GM21390 (cell line): ENCODE results near the gene C1D.
A peak's percentile ranks its signal among the peaks of the same experiment; 100 is the strongest.

Source experiments
- ATAC-seq: cut with Tn5 transposase; IDR thresholded peaks from one replicate; pipeline ENCODE4 v1.9.1; 2021; ENCODE audit not compliant: unreplicated experiment

The C1D gene

GRCh38 chr2:68059784-68060525 lies 2.8 kb downstream of the C1D start:
- no peak for ATAC-seq

- ATAC-seq, result no peak
These were observed 5.0 kb downstream of the C1D start for GRCh38 chr2:68057658-68058396.

DNA sequence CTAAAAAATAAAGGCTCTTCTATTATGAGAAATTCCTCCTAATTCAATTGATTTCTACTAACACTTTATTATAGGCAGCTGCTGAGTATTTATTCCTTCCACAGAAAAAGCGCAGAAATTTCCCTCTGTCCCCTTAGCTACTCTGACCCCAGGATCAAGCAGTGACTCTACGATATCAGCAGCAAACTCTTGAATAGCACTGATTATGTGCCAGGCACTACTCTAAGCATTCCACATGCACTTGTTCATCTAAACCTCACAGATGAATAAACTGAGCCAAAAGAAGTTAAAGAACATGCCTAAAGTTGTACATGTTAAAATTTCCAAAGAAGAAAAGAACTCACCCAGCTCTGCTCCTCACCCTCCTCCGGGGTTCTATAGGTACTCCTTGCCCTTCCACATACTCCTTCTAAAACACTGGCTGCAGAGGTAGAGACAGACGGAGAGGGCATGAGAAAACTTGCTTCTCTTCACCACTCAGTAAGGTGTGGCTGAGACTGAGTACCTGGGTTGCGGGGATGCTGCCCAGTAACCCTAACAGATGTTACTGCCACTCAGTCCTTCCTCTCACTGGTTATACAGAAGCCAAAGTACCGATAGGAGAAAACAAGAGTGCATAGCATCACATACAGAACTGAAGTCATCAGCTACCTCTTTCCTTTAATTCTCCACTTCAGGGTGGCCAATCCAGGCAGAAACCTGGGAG lies 9.9 kb downstream of the C1D start:
- ATAC-seq, result no peak

- ATAC-seq, result no peak
These were observed 12.5 kb downstream of the C1D start for GRCh38 chr2:68050353-68050752.

- ATAC-seq, result no peak
These were observed 16.1 kb downstream of the C1D start for GRCh38 chr2:68046642-68047240.

- ATAC-seq, result no peak
These were observed 16.6 kb downstream of the C1D start for GRCh38 chr2:68046224-68046623.

GRCh38 chr2:68045342-68045741 lies 17.5 kb downstream of the C1D start:
- no peak for ATAC-seq

GRCh38 chr2:68044099-68044498 lies 18.7 kb downstream of the C1D start:
- ATAC-seq, result no peak

DNA sequence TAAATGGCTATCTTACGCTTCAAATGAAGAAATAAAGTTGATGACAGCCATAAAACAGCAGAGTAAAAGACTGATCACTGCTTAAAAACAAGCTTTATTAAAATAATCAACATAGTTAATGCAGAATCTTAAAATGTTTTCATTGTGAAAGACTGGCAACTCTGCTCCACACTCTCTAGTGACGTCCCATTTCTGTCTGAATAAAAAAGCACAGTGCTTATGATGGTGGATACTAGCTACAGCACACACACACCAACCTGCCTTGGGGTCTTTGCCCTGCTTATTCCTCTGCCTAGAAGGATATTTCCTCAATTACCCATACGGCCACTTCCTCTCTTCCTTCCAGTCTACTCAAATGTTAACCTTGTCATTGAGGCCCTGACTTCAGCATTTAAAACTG lies 19.1 kb downstream of the C1D start:
- no peak for ATAC-seq

DNA sequence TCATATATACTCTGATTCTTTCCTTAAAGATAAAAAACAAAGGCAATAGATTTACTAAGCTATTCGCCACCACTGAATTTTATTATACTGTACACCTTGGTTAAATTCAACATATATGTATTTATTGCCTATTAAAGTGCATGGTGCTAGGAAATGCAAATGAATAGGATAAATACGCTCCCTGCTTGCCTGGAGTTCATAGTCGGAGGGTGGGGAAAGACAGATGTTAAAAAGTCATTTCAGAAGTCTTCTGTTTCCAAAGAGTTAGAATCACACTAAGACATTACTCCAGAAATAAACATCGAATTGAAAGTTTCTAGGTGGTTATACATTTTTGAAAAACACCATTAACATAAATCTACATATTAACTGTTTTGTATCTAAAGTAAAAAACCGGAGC lies 19.8 kb downstream of the C1D start:
- no peak for ATAC-seq

GRCh38 chr2:68041704-68042245 lies 21.0 kb downstream of the C1D start:
- no peak for ATAC-seq

DNA sequence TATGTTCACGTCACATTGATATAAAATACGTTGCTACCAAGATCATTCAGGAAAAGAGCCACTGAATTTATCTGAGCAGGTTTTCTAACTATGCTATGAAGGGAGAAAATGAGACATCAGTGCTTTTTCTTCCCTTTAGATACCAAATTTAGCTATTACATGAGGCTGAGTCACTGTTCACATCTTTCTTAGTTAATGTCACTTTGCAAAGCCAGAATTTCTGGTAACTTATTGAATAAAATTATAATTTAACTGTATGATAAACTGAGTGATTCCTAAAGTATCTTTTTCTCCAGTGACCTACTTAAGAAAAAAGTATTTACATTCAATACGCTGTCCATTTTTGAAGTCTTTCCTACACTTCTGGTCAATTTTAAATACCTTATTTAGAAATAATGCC lies 22.7 kb downstream of the C1D start:
- ATAC-seq, result no peak

GRCh38 chr2:68039317-68039716 lies 23.5 kb downstream of the C1D start:
- ATAC-seq, result no peak

- ATAC-seq, result no peak
These were observed 30.1 kb downstream of the C1D start for GRCh38 chr2:68032702-68033101.

GRCh38 chr2:68031542-68032160 lies 31.2 kb downstream of the C1D start:
- ATAC-seq, result peak; percentile 79

- no peak for ATAC-seq
These were observed 31.8 kb downstream of the C1D start for GRCh38 chr2:68031043-68031442.

GRCh38 chr2:68030529-68030928 lies 32.3 kb downstream of the C1D start:
- ATAC-seq, result no peak

DNA sequence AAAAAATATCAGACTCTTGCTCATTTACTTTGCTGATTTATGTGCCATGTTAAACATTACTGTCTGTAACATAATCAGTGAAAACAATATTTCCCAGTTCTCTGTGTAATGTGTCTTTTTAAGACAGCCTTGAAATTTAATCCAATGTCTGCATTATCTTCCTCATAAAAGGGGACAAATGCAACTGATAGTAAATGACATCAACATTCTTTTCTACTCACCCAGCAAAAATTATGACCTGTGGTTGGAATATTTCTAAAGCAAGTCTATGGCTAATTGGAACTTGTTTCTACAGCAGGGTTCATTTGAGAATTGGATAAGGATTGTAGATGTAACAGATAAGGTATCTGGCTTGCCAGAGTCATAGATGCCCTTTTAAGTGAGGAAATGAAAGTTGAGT lies 34.8 kb downstream of the C1D start:
- ATAC-seq, result no peak

DNA sequence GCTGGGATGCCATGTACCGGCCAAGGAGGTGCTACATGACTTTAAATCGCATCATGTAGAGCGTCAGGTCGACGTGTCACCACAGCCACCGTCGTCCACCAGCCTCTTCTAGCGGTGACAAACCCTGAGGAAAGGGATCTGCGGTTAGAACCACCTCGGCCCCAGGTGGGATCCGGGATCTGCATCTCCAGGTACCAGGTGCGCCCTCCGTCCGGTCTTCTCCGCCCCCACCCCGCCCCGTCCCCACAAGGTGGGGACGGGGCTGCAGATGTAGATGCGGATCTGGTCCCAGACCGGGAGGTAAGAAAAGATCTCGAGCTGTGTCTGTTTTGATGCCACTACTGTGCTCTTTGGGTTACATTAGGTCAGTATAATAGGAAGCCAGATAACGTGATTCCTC lies 38.4 kb downstream of the C1D start:
- ATAC-seq, result no peak

GRCh38 chr2:68023904-68024303 lies 38.9 kb downstream of the C1D start:
- ATAC-seq, result no peak

GRCh38 chr2:68018727-68019126 lies 44.1 kb downstream of the C1D start:
- no peak for ATAC-seq
